GM12865 (cell line): ENCODE results near the gene SFT2D1.

Experiments used
- DNase-seq: peaks from one replicate; pipeline ENCODE4 v3.0.0; 2010; ENCODE audit warnings: low read depth
- H3K4me3 ChIP-seq: 2 replicates; pipeline ENCODE4 v1.5.1; 2011; ENCODE audit warnings: mild to moderate bottlenecking, low read depth, low read length, control low read depth
- TF ChIP-seq, protein P1 (sequence below): IDR thresholded peaks from 2 replicates; pipeline ENCODE4 v1.5.1; 2011; ENCODE audit warnings: low read length, control low read depth, low read depth, inconsistent platforms; ENCODE audit not compliant: insufficient read depth; ENCODE audit errors: missing control alignments

SFT2D1 gene

DNA sequence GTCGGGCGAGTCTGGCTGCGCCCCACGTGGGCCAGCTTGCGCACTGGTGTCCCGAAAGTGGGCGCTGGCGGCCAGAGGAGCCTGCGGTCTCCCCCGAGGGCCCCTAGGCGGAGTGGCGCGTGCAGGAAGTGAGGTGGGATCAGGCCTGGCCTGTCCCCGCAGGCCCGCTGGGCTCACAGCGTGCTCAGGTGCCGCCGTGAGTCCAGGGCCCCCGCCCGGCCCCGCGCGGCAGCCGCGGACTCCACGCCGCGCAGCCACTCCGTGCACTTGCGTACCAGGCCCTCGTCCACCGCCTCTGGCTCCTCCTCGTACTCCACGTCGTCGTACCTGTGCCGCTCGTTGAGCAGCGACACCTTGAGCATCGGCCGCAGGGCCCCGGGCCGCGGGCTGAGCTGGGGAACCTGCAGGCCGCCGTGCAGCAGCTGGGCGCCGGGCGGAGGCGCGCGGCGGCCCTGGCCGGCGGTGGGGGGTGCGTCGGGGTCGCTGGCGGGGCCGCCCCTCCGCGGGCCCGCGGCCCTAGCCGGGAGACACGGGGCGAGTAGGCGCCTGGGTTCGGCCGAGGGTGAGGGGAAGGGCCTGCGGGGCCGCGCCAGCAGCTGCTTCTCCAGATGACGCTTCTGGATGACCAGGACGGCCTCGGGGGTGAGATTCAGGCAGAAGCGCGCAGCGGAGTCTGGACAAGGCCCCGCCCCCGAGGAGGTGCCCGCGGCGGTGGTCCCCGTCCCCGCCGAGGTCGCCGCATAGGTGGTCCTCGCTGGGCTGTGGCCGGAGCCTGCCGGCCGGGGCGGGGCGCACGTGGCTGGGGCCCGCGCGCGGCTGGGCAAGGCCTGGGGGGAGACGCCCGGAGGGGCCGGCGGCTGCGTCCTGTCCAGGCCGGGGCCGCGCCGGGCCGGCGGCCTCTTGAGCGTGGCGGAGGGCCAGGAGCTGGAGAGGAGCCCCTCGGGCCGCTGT is 35.0 kb downstream of the SFT2D1 start:
- H3K4me3 ChIP-seq, result peak overlapping the region; percentile 62
- TF ChIP-seq, protein P1, sequence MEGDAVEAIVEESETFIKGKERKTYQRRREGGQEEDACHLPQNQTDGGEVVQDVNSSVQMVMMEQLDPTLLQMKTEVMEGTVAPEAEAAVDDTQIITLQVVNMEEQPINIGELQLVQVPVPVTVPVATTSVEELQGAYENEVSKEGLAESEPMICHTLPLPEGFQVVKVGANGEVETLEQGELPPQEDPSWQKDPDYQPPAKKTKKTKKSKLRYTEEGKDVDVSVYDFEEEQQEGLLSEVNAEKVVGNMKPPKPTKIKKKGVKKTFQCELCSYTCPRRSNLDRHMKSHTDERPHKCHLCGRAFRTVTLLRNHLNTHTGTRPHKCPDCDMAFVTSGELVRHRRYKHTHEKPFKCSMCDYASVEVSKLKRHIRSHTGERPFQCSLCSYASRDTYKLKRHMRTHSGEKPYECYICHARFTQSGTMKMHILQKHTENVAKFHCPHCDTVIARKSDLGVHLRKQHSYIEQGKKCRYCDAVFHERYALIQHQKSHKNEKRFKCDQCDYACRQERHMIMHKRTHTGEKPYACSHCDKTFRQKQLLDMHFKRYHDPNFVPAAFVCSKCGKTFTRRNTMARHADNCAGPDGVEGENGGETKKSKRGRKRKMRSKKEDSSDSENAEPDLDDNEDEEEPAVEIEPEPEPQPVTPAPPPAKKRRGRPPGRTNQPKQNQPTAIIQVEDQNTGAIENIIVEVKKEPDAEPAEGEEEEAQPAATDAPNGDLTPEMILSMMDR, result no peak
- peak; percentile 59 for DNase-seq

DNA sequence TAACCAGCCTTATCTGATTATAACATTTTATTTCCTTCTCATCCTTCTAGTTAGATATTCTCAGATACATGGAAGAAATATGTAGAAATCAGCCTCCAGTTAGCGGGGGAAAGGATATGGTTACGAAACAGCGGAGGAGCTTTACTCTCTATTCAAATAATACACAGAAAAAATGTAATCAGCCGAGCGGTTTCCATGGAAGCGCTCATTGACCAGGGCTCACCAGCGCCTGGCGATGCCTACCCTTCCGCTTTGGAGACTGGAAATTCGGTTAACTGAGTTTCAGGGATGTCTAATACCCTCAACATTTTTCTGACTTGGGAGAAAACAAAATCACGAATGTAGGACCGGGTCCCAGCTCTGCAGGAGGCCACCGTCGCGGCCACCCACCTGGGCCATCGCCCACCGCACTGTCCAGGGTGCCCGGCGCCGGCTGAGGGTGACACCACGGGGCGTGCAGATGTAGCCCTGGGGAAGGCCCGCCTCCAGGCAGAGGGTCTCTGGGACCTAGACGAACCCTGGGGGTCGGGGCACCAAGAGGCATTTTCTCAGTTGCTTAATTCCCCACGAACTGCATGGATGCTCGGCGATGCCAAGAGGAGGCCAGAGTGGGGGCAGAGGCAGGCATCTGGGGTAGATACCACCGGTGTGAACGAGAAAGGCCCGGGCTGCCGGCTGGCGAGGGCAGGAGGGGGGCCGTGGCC is 35.8 kb downstream of the SFT2D1 start:
- TF ChIP-seq, protein P1, result no peak

DNA sequence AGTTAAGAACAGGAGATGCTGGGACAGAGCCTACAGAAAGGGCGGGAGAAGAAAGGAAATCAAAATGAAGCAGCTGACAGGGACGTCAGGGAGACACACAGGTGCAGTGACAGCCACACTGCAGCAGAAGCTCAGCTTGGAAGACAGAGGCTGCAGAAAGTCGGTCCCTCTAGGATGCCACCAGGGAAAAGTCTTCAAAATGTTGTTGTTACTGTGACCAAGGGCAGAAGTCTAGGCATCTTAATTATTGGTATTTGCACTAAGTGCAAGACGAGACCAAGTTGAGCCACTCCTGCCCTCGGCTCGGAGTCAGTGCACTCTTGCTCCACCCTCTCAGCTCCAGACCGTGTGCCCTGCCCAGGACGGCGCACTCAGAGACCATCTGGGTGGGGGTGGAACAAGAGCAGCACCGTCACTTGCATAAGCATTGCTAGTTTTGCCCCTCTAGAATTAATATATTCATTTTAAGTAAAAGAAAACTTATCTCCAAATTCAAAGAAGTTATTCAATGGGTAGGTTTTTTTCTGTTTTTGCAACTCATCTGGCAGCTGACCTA is 36.7 kb downstream of the SFT2D1 start:
- no peak overlapping the region for H3K4me3 ChIP-seq
- no peak for DNase-seq
- TF ChIP-seq, protein P1, result no peak

More for the DNA sequence above, 35.8 kb downstream of the SFT2D1 start:
- DNase-seq, result no peak
- H3K4me3 ChIP-seq, result peak overlapping the region; percentile 62

DNA sequence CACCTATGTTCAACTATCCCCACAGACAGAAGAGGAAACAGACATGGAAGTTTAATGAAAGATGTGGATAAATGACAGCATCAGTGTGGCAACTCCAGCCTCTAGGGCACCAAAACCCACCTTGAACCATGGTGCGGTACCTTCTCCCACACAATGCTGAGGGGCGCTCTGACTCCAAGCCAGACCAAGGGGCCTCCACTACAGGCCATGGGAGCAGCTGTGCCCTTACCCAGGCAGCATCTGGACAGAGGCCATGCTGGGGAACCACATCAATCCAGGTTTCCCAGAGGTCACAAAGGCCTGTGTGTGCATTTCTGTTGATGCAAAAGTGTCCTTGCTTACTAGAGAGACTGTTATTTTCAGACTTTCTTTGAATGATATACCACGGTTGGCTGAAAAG is 38.2 kb downstream of the SFT2D1 start:
- H3K4me3 ChIP-seq, result no peak overlapping the region
- DNase-seq, result no peak
- TF ChIP-seq, protein P1, result no peak

DNA sequence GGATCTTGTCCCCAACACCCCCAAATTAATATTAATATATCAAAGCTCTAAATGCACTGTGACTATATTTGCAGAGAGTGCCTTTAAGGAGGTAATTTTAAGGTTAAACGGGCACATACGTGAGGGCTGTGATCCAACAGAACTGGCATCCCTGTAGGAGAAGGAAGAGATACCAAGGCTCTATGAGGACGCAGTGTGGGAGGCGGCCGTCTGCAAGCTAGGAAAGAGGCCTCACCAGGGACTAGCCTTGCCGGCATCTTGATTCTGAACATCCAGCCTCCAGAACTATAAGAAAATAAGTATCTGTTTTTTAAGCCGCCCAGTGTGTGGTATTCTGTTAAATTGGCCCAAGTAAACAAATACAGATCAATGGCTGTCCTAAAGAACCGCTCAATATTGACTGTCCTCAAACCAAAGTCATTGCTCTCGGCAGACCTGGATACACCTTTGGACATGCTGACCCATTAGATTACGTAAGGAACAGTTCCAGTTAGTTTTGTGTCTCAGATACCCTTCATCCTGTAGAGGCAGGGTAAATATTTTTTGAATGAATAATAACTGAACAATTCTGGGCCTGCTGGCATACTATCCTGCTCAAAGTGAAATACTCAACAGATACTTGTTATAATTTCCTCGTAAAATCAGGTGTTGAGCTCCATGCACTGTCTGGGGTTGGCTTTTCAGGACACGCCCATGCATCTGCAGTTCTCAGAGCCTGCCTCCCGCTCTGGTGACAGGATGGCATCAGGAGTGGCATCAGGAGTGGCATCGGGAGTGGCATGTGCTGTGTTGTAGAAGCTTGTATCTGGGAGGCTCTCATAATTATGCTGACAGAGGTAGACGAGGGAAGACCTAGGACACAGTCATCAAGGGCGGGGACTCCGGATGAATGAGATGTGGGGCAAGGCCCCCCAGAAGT is 40.5 kb downstream of the SFT2D1 start:
- no peak overlapping the region for H3K4me3 ChIP-seq
- TF ChIP-seq, protein P1, result no peak
- no peak for DNase-seq

DNA sequence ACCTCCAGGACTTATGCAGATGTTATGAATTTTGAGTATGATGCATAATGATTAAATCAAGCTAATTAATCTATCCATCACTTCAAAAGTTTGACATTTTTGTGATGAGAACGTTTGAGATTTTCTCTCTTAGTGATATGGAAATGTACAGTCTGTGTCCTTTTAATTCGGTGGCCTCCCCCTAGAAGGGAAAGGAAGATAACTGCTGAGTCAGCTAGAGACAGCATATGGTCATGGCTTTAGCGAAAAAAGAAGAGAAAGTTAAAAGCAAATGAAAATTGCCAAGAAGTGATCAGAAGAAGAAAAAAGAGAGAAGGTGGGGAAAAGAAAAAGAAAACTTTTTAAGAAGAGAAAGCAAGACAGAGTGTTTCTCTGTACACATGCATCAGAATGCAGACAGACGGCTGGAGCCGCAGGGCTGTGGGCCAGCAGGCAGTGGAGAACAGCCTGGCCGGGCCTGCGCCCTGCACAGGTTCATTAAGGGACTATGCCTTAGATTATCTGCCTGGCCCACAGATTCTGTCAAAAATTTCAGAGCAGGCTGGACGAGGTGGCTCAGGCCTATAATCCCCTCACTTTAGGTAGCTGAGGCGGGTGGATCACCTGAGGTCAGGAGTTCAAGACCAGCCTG is 41.9 kb downstream of the SFT2D1 start:
- no peak overlapping the region for H3K4me3 ChIP-seq
- TF ChIP-seq, protein P1, result no peak
- DNase-seq, result no peak
